ENCODE measurements around the gene FAM81B.

The FAM81B gene

DNA sequence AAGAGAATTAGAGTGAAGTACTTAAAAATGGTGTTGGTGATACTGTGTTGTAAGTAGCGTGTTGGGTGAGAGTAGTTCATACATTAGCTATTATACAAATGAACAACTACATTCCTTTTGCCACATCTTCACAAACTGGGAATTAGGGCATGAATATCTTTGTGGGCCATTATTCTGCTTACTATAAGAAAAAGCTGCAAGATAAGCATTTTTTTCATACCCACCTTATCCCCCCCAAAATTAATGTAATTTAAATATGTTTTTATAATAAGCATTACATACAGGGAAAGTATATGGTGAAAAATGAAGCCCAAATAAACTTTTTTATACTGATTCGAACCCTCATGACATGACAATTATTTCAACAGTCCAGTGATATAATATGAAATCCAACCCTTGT lies 69.5 kb downstream of the FAM81B start:
- in situ Hi-C loops (cut with HindIII; ENCODE audit: low sequenced_read_pairs), result no loop called here

DNA sequence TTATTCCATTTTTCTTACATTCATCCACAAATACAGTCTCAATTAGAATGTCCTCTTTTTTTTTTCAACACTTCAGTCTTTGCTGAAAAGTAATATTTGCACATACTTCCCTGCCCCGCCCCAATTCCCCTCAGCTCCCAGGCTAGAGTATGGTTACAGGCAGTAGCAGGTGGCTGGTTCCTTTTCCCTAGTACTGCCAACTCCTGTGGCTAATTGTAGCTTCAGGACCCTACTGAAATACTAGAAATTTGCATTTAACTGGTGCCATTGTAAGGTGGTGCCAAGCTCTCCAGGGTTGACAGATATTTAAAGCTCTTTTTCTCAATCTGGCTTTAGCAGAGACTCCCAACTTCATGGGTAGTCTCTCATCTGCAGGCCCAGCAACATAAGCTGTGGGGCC lies 80.3 kb downstream of the FAM81B start:
- in situ Hi-C loops (cut with HindIII; ENCODE audit: low sequenced_read_pairs), result no loop called here

DNA sequence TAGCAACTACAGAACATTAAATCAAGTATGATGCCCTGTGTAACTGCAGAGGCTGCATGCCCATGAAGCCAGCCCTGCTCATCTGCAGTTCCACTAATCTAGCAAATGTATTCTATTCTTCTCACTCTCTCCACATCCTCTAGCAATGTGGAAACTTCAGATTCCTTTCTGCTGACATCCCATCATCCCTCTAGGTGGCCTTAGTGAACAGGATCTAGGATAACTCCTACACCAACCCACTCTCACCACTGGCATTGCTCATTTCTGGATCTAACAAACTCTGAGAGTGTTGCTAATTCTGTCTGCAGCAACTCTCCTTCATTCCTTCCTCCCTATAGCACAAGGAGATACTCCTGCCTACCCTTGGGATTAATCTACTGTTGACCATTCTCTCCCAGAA lies 80.8 kb downstream of the FAM81B start:
- in situ Hi-C loops (cut with HindIII; ENCODE audit: low sequenced_read_pairs), result no loop called here

DNA sequence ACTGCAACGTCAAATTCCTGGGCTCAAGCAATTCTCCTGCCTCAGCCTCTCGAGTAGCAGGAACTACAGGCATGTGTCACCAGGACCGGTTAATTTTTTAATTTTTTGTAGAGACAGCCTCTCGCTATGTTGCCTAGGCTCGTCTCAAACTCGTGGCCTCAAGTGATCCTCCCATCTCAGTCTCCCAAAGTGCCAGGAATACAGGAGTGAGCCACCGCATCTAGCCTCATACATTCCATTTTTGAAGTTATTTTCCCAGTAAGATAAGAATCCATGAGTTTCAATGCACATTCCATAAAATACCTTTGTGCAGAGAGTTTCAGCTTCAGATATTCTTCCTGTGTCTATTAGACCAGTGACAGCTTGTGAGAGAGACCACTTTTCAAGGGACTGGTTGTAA lies 93.3 kb downstream of the FAM81B start:
- in situ Hi-C loops (cut with HindIII; ENCODE audit: low sequenced_read_pairs), result no loop called here

DNA sequence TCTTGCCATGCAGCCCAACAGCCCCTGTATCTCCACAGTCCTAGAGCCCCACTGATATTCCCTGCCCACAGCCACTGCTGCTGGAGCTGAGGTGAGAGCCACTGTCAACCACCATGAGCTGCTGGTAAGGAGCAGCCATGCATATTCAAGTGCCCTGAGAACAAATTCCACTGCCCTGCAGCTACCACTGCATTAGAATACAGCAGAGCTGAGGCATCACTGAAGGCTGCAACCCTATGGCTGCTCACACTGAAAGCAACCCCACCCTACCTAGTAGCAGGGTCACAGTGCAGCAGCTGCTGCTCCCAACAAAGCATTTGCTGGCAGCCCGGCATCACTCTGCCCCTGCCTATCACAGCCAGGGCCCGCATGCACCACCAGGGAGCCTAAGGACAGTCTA lies 95.0 kb downstream of the FAM81B start:
- in situ Hi-C loops (cut with HindIII; ENCODE audit: low sequenced_read_pairs), result no loop called here

DNA sequence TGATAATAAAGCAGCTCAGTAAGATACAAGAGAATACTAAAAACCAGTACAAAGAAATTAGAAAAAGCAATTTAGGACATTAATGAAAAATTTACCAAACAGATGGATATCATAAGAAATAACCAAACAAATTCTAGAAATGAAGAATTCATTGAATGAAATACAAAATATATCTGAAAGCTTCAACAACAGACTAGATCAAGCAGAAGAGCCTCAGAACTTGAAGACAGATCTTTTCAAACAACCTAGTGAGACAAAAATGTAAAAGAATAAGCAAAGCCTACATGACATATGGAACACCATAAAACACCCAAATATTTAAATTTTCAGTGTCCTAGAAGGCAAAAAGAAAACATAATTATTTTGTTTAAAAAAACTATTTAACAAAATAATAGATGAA lies 96.7 kb downstream of the FAM81B start:
- in situ Hi-C loops (cut with HindIII; ENCODE audit: low sequenced_read_pairs), result no loop called here
